SU-DHL-6 (cell line): Measurements from ENCODE around the gene AGAP1.

Experiments used
- EZH2phosphoT487 ChIP-seq: fragments of 200-600 bp; sonication (generic), shearing (Covaris generic); conservative IDR thresholded peaks from 2 replicates; pipeline ENCODE4 v1.6.1; 2018; ENCODE audit warnings: mild to moderate bottlenecking, antibody characterized with exemption, low read length, moderate library complexity, mixed read lengths
- TF ChIP-seq, protein P1 (sequence below): fragments of 200-600 bp; sonication (generic); IDR thresholded peaks from one replicate; pipeline ENCODE4 v1.5.1; 2017; ENCODE audit warnings: antibody characterized with exemption, mild to moderate bottlenecking, low read length, moderate library complexity; ENCODE audit not compliant: insufficient read depth, poor library complexity, severe bottlenecking

GRCh38 chr2:235500761-235501672 lies 7.2 kb downstream of the AGAP1 start:
- TF ChIP-seq, protein P1, sequence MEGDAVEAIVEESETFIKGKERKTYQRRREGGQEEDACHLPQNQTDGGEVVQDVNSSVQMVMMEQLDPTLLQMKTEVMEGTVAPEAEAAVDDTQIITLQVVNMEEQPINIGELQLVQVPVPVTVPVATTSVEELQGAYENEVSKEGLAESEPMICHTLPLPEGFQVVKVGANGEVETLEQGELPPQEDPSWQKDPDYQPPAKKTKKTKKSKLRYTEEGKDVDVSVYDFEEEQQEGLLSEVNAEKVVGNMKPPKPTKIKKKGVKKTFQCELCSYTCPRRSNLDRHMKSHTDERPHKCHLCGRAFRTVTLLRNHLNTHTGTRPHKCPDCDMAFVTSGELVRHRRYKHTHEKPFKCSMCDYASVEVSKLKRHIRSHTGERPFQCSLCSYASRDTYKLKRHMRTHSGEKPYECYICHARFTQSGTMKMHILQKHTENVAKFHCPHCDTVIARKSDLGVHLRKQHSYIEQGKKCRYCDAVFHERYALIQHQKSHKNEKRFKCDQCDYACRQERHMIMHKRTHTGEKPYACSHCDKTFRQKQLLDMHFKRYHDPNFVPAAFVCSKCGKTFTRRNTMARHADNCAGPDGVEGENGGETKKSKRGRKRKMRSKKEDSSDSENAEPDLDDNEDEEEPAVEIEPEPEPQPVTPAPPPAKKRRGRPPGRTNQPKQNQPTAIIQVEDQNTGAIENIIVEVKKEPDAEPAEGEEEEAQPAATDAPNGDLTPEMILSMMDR, result no peak
- TF ChIP-seq EZH2phosphoT487, result no peak
